Measurements from ENCODE around the gene FBXL4.

FBXL4 gene

GRCh38 chr6:98844244-98845210 is 103.2 kb downstream of the FBXL4 start:
- no peak for DNase-seq (ENCODE audit: low spot score)
- TF ChIP-seq CTCF (conservative IDR thresholded peaks at IDR 0.05; ENCODE audit: low read depth): no peak
- ChIA-PET POLR2A (ENCODE audit: low non-redundant PET) (no interaction called here), CTCF (no interaction called here)
- no peak overlapping the region for H3K27ac ChIP-seq

- no peak for DNase-seq (ENCODE audit: low spot score)
- ChIA-PET CTCF (interaction anchor here (0.8 to 1.0 kb wide), 2 partner anchors 9 to 1346 kb away, joined by 3 to 5 read pairs; partner anchors contain the start of gene POU3F2), POLR2A (ENCODE audit: low non-redundant PET) (interaction anchor here (0.5 kb wide), 1 partner anchor 679 kb away, joined by 3 read pairs; no protein-coding TSS in a partner anchor)
- no peak for TF ChIP-seq CTCF (conservative IDR thresholded peaks at IDR 0.05; ENCODE audit: low read depth)
- no peak overlapping the region for H3K27ac ChIP-seq
Observed at GRCh38 chr6:98843271-98844243, 104.2 kb downstream of the FBXL4 start.

- ChIA-PET CTCF (interaction anchor here (0.8 to 1.0 kb wide), 2 partner anchors 8 to 1345 kb away, joined by 3 to 5 read pairs; partner anchors contain the start of gene POU3F2), POLR2A (ENCODE audit: low non-redundant PET) (no interaction called here)
- no peak for DNase-seq (ENCODE audit: low spot score)
- no peak overlapping the region for H3K27ac ChIP-seq
- TF ChIP-seq CTCF (conservative IDR thresholded peaks at IDR 0.05; ENCODE audit: low read depth): no peak
Observed at GRCh38 chr6:98842342-98843180, 105.2 kb downstream of the FBXL4 start.

GRCh38 chr6:98841621-98842341 is 106.0 kb downstream of the FBXL4 start:
- DNase-seq (ENCODE audit: low spot score): no peak
- POLR2A ChIA-PET (ENCODE audit: low non-redundant PET): no interaction called here
- CTCF ChIA-PET: interaction anchor here (0.6 to 0.7 kb wide), 5 partner anchors 46 to 1647 kb away, joined by 3 to 5 read pairs (median 3); no protein-coding TSS in a partner anchor
- no peak for TF ChIP-seq CTCF (conservative IDR thresholded peaks at IDR 0.05; ENCODE audit: low read depth)
- no peak overlapping the region for H3K27ac ChIP-seq

GRCh38 chr6:98840996-98841513 is 106.7 kb downstream of the FBXL4 start:
- TF ChIP-seq CTCF (conservative IDR thresholded peaks at IDR 0.05; ENCODE audit: low read depth): no peak

More at GRCh38 chr6:98840996-98841513, 106.7 kb downstream of the FBXL4 start:
- no peak overlapping the region for H3K27ac ChIP-seq
- ChIA-PET POLR2A (ENCODE audit: low non-redundant PET) (no interaction called here), CTCF (interaction anchor here (0.6 kb wide), 3 partner anchors 748 to 1646 kb away, joined by 3 to 4 read pairs (median 3); no protein-coding TSS in a partner anchor)
- no peak for DNase-seq (ENCODE audit: low spot score)

Data from RWPE1 (cell line).